HG03520 (cell line): ENCODE results near the gene PTGDS.

Source experiments
- ATAC-seq: cut with Tn5 transposase; IDR thresholded peaks from one replicate; pipeline ENCODE4 v1.9.1; 2021; ENCODE audit warnings: mild to moderate bottlenecking, moderate library complexity; ENCODE audit not compliant: unreplicated experiment

PTGDS gene

DNA sequence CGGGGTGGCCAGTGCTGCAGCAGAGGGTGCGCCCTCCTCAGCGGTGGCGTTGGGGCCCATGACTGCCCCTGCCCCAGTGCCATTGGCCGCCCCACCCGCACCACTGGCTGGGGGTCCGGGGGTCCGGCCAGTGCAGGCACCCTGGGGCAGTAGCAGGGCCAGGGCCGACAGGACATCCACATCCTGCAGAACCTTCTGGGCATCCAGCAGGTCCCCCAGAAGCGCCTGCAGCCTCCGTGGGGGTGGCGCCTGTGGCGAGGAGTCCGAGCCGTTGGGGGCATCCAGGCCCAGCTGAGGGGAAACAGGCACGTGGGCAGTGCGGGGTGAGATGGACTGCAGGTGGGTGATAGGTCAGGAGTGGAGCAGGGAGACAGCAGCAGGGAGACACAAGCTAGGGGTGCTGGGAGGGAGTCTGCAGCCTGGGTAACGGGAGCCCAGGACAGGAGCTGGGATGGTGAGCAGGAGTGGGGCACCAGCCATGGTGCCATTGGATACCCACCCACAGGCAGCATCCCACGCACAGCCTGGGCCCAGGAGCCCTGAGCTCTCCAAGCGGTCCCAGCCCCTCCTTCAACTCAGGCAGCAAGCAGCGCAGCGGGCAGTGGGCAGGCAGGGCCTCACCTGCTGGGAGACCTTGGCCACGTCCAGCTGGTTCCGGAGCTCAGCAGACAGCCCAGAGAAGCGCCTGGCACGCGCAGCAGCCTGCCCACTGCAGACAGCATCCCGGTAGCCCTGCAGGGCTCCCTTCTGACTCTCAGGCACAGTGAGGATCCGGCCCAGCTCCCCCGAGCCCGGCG, 43.7 kb downstream of the PTGDS start:
- no peak for ATAC-seq

DNA sequence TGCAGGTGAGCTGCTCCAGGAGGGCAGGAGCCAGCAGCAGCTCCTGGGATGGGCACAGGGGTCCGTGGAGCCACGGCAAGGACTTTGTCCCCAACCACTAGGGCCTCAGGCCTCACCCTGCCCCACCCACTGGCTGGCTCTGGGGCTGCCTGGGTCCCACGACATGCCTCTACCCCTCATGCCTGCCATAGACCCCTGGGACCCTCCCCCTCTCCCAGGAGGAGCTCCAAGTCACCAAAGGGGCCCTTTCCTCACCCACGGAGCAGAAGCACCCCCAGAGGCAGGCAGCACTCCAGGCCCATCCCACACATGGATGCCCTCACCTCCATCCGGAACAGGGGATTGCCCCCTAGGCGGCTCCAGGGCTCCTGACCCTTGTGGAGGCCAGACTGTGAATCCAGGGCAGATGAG, 44.3 kb downstream of the PTGDS start:
- ATAC-seq = no peak

DNA sequence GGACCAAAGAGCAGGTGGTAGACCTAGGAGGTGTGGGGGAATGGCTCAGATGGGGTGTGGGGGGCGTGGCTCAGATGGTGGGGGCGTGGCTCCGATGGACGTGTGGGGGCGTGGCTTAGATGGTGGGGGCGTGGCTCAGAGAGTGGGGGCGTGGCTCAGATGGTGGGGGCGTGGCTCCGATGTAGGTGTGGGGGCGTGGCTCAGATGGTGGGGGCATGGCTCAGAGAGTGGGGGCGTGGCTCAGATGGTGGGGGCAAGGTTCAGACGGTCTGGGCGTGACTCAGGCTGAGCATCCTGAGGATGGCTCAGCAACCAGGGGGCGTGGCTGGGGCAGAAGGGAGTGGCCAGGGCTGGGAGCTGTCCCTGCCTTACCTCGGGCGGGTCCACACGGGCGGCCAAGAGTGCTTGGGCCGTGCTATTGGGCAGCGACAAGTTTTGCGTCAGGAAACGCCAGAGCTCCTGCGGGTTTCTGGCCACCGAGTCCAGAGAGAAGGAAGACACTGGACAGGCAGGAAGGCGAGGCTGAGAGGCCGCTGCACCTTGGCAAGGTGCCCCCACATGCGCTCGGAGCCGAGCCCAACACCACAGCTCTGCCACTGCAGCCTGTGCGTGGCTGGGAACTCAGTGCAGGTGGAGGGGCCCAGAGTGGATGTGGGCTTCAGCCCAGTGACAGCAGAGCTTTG, 44.8 kb downstream of the PTGDS start:
- ATAC-seq = no peak

DNA sequence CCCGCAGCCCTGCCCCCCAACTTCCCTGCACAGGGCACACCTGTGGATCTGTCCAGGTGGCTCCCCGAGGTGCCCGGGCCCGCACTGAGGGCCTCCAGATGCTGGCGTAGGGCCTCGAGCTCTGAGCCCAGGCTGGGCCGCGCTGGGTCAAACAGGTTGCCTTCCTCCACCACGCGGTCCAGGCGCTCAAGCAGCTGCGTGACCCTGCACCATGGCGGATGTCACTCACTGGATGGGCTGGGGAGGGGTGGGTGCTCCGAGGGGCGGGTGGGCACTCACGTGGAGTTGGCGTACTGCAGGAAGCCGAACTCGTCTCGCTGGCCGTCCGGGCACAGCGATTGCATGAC, 45.3 kb downstream of the PTGDS start:
- no peak for ATAC-seq

DNA sequence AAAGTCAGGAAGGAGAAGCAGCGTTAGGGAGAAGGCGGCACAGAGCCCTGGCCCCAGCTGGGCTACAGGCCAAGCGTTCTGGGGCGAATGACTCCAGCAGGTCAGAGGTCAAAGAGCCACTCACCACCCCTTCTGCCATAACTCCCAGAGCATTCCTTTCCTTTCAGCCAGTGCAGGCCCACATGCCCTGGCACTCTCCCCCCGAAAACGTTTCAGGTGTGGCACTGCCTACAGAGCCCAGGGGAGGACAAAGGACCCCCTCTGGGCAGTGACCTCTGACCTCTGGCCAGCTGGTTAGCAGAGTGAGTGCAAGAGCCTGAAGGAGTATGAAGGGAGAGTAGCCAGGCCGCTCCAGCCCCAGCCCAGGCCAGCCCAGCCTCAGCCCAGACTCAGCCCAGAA, 45.9 kb downstream of the PTGDS start:
- no peak for ATAC-seq

DNA sequence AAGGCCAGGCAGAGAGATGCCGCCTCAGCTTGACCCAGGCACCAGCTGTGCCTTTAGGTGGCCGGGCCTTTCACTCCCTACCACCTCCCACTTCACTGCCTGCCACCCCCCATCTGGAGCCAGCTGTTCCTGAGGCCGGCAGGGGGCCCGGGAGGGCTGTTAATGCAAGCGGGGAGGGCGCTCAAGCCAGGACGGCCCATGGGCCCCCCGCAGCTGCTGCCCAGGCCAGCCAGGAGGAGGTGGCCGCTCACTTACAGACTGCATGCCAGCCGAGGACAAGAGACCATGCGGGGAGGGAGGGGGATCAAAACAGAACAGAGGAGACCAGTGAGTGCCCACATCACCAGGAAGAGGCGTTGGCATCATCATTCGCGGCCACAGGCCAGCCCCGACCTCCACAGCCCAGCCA, 46.3 kb downstream of the PTGDS start:
- ATAC-seq = no peak

DNA sequence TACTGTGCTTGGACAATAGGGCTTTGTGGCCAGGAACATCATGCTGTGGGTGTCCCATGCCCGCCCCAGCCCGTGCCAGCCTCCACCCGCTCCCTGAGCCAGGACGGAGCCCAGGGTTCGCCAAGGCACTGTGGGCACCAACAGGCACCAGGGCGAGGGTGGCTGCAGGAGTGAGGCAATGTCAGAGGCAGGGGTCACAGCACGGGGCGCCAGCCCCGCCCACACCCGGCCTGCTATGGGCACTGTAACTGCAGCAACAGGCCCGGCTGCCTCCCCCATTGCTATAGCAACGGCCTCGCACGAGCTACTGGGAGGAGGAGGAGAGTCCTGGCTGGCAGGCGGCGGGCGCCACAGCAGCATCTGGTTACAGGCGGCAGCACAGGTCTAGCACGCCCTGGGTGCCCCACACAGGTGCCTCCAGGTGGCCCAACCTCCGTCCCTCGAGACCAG, 48.2 kb downstream of the PTGDS start:
- ATAC-seq = no peak

DNA sequence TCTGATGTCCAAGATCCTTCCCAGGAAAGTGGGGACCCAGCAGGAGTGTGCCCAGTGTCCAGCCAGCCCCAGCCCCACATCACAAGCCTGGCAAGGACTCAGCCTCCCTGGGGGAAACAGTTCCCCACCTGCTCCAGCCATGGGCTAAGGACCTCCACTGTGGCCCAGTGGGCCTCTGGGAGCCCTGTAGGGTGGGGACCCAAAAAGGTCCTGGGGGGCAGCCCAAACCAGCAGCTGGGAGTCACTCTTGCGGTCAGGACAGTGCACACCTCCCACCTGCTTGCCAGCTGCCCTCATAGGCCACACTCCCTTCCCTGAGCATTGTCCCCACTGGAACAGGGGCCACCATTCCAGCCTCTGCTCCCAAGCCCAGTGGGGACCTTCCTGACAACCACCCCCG, 49.1 kb downstream of the PTGDS start:
- ATAC-seq = no peak

DNA sequence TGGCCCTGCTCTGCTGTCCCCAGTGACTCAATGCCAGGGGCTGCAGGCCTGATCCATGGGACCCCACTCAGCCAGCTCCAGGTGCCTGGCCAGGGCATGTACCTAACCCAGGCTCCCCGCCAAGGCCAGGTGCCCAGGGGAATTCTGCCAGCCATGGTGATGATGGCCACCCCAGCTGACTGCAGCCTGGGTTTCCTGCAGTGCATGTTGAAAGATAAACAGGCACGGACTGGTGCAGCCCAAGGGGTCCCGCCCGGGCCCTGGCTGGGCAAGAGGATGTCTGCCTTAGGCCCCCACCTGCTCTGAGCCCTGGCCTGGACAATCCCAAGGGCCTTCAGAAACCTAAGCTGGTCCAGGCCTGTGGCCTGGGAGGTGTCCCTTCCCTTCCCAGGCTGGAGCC, 49.5 kb downstream of the PTGDS start:
- ATAC-seq = no peak

DNA sequence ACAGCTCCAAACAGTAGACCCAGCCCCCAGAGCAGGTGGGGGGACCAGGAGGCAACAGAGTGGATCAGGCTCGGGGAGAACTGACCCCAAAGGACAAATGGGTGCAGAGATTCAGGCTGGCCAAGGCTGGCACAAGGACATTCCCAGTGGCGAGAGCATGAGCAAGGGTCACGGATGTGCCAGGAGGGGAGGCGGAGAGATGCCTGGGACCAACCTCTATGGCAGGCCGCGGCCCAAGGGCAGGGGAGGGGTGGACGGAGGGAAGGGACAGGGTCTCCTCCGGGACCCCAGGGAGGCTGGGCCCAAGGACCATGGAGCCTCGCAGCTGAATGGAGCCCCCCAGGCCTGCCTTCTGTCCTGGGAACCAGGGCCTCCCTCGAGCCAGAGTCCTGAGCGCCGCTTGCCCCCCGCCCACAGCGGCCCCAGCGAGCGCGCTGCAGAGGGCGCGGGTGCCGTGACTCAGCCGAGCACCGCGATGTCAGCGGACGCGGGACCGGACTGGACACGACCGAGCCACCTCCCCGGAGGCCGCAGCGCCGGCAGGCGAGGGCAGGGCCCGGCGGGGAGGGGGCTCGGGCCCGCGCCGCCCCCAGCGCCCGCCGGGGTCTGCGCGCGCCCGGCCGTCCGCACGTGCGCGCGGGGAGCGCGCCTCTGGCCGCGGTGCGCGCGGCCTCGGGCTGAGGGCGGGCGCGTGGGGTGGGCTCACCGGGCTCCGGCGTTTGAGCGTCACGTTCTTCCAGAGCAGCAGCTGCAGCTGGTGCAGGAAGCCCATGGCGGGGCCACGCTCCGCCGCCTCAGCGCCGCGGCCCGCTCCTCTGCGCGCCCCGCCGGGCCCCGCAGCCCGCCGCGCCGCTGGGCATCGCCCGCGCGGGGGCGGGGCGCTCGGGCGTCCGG, 50.3 kb downstream of the PTGDS start, which contains the start of gene ABCA2:
ABCA2 (minus strand) TSS at position 869 of the 894 bp plus-strand sequence; CDS start at position 772, 97 bp downstream.
- ATAC-seq = no peak

DNA sequence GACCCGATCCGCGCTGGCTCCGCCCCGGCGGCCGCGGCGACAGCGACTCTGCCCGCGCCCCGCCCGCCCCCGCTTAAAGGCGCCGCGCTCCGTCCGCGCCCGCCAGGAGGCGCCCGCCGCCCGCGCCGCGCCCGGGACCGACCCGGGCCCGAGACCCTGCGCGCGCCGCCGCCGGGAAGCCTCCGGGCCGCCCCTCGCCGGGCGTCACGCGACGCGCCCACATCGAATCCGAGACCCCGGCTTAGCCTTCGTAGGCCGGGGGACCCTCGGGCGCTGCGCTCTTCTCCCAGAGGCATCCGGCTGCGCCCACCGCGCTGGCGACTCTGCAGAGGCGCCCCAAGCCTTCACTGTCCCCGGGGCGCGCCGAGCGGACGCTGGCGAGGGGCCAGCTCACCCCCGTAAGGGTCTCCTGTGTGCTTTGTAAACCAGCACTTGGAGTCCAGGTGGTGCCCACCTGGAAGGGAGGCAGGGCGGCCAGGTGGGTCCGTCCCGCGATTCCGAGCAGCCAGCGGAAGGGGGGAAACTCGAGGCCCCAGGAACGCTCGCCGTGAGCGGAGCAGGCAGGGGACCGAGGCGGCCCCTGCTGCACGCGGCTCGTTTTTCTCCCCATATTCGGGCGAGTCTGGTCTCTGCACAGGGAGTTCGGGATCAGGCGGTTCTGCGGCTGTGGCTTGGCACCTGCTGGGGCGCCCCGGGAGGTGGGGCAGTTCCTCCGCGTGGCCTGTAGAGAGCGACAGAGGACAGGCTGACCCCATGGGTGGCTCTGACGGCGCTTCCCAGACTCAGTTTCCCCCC, 51.2 kb downstream of the PTGDS start:
- ATAC-seq = peak; percentile 35

DNA sequence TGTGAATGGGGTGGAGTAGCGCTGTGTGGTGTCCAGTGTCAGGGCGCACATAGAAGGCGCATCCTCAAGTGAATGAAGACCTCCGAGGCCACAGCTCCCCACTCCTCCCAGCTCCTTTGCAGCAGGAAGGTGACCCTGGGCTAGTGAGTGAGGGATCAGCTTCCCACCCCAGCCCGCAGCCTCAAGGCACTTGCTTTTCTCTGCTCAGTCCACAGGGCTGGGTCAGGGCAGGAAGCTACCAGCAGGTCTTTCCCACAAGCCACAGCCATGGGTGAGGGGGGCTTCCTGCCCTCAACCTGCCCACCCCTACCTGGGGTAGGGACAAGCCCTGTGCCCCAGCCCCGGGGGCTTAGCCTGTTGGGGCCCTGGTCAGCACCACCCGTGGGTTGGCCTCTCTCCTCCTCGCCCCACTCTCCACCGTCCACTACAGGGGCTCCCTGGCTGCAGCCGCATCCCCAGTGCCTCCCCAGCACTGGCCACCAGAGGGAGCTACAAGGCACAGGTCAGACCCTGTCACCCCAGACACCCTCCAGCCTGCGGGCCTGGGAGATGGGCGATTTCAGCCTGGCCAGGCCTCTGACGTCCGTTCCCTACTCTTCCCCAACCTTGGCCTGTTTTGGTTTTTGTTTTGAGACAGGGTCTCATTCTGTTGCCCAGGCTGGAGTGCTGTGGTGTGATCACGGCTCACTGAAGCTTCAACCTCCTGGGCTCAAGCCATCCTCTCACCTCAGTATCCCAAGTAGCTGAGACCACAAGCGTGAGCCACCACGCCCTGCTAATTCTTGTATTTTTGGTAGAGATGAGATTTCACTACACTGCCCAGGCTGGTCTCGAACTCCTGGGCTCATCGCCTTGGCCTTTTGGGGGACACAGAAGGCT, 52.0 kb downstream of the PTGDS start:
- peak; percentile 38 for ATAC-seq

DNA sequence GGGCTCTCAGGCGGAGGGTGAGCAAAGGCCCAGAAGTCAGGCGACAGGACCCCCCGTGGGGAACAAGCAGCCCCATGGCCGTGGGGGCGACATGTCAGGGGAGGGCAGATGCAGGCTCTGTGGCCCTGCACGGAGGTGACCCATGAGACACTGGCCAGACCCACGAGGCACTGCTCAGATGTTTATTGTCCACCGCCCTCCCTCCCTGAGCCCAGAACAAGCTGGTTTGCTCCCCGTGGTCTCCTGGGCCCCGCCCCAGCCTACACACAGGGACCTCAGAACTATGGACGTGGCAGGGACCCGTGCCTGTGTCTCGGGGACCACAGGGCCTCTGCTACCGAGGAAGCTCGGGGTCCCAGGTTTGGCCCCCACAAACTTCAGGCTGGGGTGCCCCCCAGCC, 52.7 kb downstream of the PTGDS start:
- no peak for ATAC-seq

DNA sequence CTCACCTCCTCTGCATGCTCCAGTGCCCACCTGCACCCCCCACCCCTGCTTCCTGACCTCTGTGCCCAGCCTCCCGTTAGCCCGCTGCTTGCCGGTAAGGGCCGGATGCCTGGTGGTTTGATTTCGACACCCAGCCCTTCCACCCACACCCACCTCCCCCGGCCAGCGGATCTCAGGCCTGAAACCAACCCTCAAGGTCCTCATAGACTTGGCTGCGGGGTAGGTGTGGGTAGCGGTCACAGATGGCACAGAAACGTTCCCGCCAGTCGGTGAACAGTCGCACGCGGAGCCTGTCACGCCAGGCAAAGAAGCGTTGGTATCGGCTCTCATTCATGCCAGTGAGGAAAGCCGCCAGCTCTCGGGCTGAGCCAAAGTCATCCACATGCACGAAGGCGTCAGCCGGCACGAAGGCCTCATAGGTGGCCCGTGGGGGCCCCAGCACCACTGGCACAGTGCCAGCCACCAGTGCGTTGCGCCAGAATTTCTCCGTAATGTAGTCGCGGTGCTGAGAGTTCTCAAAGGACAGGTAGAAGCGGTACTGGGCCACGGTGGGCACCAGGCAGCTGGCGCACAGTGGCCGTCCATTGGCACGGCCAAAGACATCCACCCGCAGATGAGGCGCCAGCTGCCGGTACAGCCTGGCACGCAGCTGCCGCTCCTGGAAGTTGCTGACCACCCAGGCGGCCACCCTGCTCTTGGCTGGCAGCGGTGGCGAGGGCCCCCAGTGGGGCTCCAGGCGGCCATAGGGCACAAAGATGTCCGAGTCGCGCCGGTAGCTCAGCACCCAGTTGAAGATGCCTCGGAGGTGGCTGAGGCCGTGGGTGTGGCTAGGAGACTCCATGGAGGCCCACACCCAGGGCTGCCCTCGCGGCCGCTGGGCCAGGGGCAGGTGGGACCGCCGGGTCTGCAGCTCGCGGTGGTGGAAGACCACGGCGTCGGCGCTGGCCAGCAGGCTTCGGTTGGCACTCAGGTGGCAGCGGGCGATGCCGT, 53.5 kb downstream of the PTGDS start:
- ATAC-seq = no peak
